COLO829 (cell line): ENCODE data around the gene KHSRP.
"Not testable (repeated sequence)": the region's sequence is repeated elsewhere in the genome, so short reads cannot be mapped to it uniquely, and the experiment has no call there.

Experiments used
- DNase-seq: peaks from one replicate; pipeline ENCODE4 v3.0.0; 2012; ENCODE audit warnings: low spot score

Gene KHSRP

DNA sequence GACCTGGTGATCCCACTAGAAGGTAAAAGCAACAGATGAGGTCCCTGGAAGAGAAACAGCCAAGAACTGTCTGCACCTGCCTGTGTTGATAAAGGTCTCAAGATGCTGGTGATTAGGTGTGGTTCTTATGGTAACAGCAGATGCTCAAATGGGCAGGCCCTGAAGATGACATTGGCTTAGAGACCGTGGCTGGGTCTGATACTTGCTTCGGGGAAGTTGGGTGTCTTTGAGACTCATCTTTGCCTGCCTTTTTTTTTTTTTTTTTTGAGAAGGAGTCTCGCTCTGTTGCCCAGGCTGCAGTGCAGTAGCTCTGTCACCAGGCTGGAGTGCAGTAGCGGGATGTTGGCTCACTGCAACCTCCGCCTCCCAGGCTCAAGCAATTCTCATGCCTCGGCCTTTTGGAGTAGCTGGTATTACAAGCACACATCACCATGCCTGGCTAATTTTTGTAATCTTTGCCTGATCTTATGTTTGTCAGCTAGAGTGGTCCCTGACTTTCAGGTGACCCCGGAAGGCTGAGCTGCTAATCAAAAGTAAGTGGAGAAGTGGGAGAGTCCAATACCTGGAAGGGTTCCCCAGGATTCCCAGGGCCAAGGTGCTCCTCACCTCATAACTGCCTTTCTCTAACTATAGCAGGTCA is 27.1 kb upstream of the KHSRP start:
- no peak for DNase-seq

DNA sequence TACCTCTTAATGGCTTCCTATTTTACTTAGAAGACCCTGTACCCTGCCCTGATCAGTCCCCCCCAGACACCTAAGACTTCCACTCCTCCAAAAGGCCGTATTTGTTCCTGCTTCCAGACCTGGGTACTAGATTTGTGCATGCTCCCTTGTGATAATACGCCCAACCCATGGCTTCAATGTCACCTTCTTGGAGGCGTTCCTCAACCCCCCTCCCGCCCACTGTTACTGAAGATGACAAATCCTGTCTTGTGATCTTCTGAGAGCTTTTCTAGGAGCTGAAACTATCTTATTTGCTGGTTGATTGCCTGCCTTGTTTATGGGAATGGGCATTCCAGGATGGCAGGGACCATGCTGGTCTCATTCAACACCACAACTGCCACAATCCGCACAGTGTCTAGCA is 25.6 kb upstream of the KHSRP start:
- DNase-seq: no peak

DNA sequence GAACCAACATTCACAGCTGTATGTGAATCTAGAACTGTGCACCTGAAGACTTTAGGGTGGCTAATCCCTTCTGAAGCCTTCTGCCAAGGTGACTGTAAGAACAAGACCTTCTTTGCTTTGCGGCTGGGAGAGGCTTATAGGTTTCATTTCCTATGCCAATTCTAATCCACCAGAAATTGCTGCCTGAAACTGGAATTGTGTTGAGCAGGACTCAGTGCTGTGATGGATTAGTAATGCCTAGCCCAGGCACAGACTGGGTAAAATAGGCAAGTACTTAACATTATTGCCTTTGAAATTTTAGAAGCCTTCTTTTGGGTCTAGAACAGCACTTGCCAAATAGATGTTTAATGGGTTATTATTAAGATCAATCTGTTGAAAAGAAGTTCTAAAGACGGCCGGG is 23.4 kb upstream of the KHSRP start:
- no peak for DNase-seq

DNA sequence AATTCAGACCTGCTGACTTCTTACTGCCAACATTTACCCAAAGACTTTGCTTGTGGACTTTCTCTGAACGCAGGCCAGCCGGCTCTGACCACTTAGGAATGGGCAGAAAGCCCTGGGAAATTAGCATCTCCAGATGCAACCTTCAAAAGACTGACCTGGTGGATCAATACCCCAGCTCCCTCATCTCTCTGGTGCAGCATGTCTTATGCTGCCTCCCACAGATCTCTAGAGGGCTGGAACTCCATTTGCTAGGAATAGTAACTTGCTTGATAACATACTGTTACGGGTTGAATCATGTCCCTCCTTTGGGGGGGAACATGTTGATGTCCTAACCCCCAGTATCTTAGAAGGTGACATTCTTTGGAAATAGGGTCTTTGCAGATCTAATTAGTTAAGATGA is 21.8 kb upstream of the KHSRP start:
- DNase-seq: no peak

DNA sequence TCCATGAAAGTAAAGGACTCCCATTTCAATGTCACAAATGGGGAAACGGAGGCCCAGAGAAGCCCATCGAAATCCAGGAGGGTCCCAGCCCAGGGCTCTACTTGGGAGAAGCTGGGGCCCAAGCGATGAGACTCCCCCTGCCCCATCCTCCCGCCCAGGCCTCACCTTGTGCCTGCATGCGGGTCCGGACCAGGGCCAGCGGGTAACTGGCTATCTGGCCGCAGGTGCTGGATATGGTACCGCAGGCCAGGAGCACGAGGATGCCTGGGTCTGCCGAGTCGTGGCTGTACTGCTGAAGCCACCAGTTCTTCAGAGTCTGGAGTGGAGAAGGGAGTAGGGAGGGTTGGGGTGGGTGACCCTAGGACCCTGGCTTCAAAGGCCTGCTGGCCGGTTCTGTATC is 19.4 kb upstream of the KHSRP start:
- DNase-seq: no peak

DNA sequence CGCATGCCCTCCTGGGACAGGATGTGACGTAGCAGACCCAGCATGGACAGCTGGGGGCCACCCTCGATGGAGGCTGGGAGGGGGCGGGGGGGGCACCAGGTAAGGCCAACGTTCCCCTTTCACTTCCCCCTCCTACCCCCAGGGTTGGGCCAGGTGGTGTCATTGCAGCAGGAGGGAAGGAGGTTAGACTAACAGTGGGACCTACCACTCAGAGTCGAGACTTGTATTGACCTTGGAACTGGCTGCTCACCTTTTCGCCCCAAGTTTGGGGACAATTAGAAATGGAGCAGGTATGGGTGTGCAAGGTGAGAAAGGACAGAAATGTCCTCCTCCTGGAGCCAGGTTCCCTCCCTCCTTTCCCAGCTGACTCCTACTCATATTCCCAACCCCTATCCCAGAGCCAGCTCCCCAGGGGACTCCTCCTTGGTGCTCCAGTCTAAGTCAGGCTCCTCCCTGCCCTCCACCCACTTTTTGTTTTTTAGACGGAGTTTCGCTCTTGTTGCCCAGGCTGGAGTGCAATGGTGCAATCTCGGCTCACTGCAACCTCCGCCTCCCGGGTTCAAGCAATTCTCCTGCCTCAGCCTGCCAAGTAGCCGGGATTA is 17.6 kb upstream of the KHSRP start:
- DNase-seq: no peak

DNA sequence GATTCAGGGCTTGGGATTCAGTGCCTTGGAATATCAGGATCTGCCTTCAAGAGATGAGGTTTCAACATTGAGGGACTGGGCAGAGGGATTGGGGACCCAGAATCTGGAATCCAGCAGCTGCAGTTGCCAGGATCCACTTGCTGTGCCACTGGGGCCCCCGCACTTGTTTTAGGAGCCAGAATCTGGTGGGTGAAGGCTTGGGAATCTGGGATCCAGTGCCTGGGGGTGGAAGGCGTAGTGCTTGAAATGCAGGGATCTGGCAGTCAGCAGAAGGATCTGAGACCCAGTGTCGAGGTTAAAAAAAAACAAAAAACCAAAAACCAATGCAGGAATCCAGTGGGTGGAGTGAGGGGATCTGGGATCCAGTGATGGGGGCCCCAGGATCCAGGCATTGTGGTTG is 16.3 kb upstream of the KHSRP start:
- no peak for DNase-seq

DNA sequence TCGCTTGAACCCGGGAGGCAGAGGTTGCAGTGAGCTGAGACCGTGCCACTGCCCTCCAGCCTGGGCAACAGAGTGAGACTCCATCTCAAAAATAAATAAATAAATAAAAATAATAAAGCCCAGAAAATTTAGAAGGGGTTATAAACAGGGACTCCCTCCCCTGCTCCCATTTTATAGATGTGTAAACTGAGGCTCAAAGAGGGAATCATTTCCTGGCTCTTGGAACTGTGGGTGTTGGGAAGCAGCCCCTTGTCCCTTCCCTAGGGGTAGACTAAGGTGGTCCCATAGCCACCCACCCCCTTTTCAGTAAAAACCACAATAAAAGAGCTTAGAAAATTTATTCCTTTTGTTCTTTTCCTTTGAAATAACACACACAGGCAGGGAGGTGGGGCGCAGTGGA is 15.1 kb upstream of the KHSRP start:
- no peak for DNase-seq

DNA sequence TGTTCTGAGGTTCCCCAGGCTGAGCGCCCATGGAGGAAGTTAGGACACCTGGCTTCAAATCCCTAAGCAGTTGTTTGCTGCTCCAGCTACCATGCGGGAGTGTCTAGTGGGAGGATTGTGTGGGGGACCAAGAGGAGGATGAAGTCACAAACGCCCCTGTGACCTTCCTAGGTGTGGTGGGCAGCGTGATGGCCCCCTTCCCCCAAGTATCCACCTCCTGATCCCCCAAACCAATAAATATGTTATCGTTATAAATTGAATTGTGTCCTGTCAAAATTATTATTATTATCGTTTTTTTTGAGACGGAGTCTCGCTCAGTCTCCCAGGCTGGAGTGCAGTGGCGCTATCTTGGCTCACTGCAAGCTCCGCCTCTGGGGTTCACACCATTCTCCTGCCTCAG is 9.1 kb upstream of the KHSRP start, which contains the start of gene SLC25A41:
Gene SLC25A41 (minus strand): TSS at position 101 of the 400 bp plus-strand sequence. CDS start 70 bp downstream, at position 31.
- DNase-seq: no peak

DNA sequence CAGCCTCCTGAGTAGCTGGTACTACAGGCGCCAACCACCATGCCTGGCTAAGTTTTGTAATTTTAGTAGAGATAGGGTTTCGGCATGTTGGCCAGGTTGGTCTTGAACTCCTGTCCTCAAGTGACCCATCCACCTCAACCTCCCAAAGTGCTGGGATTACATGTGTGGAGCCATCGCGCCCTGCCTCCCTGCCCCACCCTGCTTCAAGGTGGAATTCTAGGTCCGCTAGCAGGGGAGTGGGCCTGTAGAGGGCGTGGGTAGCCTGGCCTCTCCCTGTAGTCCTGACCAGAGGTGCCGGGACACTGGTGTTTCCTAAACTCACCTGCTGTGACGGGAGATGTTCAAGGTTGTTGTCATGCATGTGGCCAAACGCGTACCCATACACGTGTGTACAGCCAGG is 8.6 kb upstream of the KHSRP start:
- no peak for DNase-seq

DNA sequence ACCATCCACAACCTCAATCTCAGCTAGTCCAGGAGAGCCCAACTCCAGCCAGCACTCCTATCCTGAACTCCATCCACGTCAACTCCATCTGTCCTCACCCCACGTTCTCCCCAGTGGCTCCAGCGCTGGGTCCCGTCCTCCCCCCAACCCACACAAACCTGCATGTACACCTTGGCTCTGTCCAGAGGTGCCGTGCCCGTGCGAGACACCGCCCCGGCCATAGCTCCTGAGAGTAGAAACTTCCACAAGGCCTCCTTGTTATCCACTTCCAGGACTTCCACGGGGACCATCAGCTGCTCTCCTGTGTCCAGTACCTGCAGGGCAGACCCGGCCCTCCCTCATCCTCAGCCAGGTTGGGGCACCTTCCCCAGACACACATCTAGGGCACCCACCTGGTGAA is 7.3 kb upstream of the KHSRP start:
- DNase-seq: no peak

DNA sequence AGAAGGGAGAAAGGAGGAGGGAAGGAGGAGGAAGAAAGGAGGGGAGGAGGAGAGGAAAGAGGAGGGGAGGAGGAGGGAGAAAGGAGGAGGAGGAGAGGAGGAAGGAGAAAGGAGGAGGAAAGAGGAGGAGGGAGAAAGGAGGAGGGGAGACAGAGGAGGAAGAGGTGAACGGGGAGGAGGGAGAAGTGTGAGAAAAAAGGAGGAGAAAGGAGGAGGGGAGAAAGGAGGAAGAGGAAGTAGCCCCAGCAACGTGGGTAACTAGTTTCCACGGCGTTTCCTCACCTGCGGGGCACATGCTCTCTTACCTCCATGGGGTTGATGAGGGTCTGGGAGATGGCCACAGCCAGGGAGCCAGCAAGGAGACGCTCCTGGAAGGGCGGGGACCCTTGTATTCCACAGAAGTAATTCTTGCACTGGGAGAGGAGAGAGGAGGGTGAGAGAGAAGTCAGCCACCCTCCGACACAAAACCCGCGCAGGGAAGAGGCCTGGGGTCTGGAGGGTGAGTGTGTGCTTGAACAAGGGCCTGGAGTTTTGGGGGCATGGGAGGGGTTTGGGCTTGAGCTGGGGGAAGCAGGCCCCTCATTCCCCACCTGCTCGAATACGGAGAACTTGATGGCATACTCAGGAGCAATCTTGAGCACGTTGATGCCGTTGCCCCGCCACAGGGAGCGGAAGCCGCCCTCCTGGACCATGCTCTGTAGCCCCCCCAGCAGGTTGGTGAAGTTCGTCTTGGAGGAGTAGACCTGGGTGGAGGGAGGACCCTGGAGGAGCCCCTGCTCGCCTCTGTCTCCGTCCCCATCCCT is 5.0 kb upstream of the KHSRP start:
- no peak for DNase-seq

DNA sequence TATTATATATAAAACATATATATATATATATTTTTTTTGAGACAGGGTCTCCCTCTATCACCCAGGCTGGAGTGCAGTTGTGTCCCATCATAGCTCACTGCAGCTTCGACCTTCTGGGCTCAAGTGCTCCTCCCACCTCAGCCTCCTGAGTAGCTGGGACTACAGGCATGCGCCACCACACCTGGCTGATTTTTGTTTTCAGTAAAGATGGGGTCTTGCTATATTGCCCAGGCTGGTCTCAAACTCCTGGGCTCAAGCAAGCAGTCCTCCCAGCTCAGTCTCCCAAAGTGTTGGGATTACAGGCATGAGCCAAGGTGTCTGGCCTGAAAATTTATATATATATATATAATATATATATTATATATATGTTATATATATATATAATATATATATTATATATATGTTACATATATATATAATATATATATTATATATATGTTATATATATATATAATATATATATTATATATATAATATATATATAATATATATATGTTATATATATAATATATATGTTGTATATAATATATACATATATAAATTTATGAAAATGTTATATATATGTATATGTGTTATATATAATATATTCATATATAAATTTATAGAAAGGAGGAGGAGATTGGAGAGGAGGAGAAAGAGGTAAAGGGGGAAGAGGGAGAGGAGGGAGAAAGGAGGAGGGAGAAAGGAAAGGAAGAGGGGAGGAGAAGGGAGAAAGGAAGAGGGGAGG is 4.2 kb upstream of the KHSRP start:
- not testable (repeated sequence) for DNase-seq

DNA sequence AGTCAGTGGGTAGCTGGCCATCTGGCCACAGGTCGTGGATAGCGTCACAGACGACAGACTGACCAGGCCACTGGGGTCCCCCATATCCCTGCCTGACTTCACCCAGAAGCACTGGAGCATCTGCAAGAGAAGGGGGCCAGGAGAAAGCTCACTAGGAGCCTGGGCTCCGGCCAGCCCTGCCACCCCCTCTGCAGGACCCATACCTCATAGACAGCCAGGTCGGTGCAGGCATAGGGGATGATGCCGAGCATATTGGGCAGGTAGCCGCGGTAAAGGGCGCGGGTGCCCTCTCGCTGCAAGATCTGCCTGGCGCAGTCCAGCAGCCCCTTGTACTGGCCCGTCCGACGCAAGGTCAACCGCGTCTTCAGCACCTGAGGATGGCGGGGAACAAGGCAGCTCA is 2.5 kb upstream of the KHSRP start:
- no peak for DNase-seq

DNA sequence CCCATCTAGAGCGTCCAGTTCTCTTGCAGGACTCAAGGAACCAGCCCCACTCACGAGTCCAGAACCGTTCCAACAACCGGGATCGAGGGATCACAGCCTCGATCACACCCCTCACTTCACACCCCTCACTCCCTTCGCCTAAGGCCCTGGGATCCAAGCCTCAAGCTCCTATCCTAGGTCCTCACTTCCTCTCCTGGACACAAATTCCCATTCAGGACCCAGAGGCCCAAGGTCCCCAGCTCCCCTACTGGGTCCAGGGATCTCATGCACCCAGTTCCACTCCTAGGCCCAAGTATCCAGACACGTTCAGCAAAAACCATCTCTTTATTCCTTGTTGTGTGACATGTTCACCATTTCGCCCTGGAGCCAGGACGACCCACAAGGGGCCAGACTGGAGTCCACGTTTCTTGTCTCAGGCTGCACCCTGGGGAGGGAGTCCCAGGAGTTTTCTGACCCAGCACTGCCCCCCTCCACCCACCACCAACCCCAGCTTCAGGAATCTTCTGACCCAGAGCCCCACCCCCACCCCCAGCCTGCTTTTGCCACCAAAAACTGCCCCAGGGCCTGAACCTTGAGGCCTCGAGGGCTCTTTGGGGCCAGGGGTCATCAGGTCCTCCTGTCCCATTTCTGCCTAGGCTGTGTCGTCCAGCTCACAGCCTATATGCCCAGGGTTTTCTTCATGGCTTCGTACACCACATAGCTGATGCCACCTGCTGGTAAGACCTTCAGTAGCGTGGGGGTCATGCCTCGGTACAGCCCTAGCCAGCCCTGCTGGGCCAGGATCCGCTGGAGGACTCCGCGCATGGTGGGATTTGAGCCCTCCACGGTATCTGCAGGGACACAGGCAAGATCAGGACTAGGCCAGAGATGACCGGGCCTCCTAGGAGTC is 1.4 kb upstream of the KHSRP start:
- DNase-seq: no peak

DNA sequence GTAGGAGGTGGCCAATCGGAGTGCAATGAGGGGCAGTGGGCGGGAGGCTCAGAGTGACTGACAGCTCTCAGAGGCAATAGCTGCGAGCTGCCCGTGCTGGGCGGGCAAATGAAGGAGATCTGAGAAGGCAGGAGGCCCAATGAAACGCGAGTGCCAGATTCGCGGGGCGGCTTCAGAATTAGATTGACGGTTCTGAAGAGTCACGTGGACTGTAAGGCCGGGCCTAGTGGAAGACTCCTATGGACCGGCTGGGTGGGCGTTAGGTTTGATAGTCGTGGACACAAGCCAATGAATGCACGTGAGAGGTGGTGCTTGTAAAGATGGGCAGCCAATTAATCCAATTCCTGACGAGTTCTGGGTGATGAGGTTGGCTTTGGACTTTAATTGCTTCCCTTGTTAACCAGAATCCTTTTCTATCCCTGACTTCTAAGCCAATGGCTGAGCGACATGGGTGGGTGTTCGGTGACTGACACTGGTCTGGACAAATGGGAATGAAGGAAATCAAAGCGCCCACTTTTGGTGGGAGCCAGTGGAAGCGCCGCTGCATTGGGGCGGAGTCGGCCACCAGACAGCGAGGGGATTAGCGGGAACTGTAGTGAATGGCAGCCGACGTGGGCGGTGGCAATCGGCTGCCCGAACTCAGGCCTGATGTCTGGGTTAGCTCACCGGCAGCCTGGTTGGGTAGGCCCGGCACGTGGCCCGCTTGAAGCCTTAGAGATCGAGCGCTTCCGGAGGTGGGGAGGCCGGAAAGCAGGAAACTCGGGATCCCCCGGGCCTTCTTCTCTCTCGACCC is 524 bp upstream of the KHSRP start:
- peak; percentile 100 for DNase-seq

DNA sequence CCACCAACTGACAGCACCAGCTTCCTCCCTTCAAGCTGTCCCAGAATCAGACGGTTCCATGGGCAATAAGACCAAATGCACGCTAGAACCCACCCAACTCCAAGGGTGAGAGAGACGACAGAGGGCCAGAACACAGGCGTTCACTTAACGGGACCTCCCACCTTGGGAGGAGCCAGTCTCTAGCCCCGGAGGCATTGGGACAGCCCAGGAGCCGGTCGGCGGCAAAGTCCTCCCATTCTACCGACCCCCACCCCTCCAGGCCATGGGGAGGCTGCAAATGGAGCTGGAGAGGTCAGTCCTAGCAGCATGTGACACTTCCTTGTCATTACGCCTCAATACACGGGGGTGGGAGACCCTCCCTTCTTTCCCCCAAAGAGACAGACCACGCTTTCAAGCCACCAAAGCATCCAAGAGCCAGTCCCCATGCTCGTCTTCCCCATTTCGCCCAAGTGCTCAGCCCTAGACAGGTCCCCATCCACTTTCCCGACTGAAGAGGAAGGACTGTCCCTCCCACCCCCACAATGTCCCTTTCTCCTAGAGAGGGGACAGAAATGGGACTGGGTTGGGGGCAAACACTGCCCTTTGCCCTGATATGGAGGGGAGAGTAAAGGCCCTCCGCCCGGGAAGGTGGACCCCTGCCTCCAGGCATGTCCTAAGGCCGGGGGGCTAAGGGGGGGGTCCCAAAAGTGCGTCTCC is 964 bp downstream of the KHSRP start:
- peak; percentile 63 for DNase-seq

DNA sequence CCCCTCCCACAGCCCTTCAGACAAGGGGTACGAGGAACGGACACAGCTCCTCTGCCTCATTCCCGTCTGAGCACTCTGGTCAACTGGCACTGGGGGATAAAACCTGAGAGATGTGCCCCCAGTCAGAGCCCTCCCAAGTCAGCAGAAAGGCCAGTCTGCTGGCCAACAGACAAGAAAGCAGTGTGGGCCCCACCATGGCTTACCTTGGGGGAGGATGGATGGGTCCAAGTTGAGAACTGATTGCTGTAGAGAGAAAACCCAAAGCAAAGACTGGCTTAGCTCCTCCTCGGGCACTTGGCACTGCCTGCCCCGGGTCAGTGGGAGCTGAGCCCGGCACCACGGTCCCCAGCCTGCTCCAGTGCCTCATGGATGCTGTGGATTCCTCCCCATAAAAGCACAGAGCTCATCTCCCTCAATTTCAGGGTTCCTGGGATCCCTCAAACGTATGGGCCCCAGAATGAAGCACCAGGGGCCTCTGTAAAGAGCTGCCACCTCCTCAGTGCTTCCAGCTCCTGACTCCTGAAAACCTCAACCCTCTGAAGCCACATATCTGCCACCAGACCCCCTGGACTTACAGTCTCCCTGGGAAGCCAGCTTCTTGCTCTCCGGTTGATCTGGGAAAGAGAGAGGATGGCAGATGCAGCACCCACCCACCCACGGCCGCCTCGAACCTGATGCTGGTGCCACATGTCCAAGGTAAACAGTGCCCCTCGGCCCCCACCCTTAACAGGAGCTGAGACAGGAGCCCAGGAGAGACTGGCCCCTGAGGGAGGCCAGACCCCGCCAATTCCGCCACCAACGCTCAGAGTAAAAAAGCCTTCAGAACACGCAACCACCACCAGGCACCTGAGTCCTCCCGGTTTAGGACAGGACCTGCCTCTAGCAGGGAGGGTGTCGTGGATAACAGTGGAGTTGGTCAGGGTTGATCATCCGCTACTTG is 3.3 kb downstream of the KHSRP start:
- no peak for DNase-seq

DNA sequence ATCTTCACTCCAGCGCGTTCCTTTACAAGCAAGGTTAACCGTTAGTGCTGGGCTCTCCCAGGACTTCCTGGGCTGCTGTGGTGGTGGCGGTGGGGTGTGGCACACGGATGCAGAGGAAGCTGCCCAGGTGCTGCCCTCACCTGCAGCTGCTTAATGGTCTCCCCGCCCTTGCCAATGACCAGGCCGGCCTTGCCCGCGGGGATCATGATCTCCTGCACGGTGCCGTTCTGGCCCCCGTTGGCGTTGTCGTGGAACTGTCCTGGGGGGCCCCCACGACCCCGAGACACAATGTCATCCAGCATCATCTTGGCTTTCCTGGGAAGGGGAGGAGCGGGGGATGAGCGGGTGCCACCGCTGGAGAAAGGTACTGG is 6.1 kb downstream of the KHSRP start:
- DNase-seq: no peak
